CD14-positive monocyte (primary cell): ENCODE results near the gene GCA. TPM values are rescaled to one million over a fixed set of nuclear protein-coding genes. Genes with fewer than 3 reads are reported as not detected.
A peak's percentile ranks its signal among the peaks of the same experiment; 100 is the strongest.

Experiments
- DNase-seq, 3 donors: peaks; one replicate each; pipeline ENCODE4 v3.0.0-alpha.2; 2011 to 2022
- H2AFZ ChIP-seq: 2 replicates; pipeline ENCODE4 v1.6.0; 2012; ENCODE audit warnings: mild to moderate bottlenecking, low read depth, low read length, inconsistent platforms; ENCODE audit not compliant: insufficient read depth, poor library complexity, severe bottlenecking
- H3K27ac ChIP-seq, 2 donors: 1 replicate in 1 of 2; 2 replicates in 1 of 2; pipeline ENCODE4 v1.5.1; 2012 to 2013; ENCODE audit warnings: low read length in 2 of 2, control low read depth in 1 of 2, inconsistent platforms in 1 of 2, low read depth in 1 of 2, mild to moderate bottlenecking in 1 of 2
- H3K27me3 ChIP-seq, 2 donors: one replicate each; pipeline versions ENCODE4 v1.6.0 to v1.6.1; 2011 to 2013; ENCODE audit warnings: low read length in 2 of 2; ENCODE audit not compliant: control insufficient read depth in 2 of 2, insufficient read depth in 2 of 2
- H3K36me3 ChIP-seq, 2 donors: replicated peaks in 1 of 2; 1 replicate in 1 of 2; 2 replicates in 1 of 2; pipeline versions ENCODE4 v1.5.1 to v1.6.1; 2012 to 2013; ENCODE audit warnings: low read length in 2 of 2, control low read depth in 1 of 2, inconsistent platforms in 1 of 2, mild to moderate bottlenecking in 1 of 2; ENCODE audit not compliant: insufficient read depth in 2 of 2, control insufficient read depth in 1 of 2
- H3K4me1 ChIP-seq, 2 donors: 1 replicate in 1 of 2; 2 replicates in 1 of 2; pipeline versions ENCODE4 v1.5.1 to v1.6.1; 2012 to 2013; ENCODE audit warnings: low read length in 2 of 2, control low read depth in 1 of 2, inconsistent platforms in 1 of 2, mild to moderate bottlenecking in 1 of 2, moderate library complexity in 1 of 2; ENCODE audit not compliant: insufficient read depth in 2 of 2, control insufficient read depth in 1 of 2
- H3K4me2 ChIP-seq: replicated peaks from 2 replicates; pipeline ENCODE3; 2012; ENCODE audit warnings: low read length, moderate library complexity, mild to moderate bottlenecking; ENCODE audit not compliant: poor library complexity, severe bottlenecking; ENCODE audit errors: extremely low read depth
- H3K4me3 ChIP-seq, 3 experiments: fragments of 200-600 bp in 1 of 3; sonication (generic) in 1 of 3; replicated peaks in 1 of 3; 1 replicate in 2 of 3; 2 replicates in 1 of 3; pipeline ENCODE4 v1.5.1; 2011 to 2013; ENCODE audit warnings: low read length in 3 of 3, mild to moderate bottlenecking in 3 of 3, control low read depth in 2 of 3, low read depth in 2 of 3, inconsistent platforms in 1 of 3, moderate library complexity in 1 of 3
- H3K79me2 ChIP-seq: 2 replicates; pipeline ENCODE4 v1.6.0; 2012; ENCODE audit warnings: mild to moderate bottlenecking, control low read depth, inconsistent platforms, low read length, moderate library complexity; ENCODE audit not compliant: insufficient read depth
- H3K9ac ChIP-seq: 2 replicates; pipeline ENCODE4 v1.6.0; 2017; ENCODE audit warnings: low read length, mild to moderate bottlenecking; ENCODE audit not compliant: insufficient read depth, poor library complexity, severe bottlenecking
- H3K9me3 ChIP-seq, 2 donors: replicated peaks in 1 of 2; 1 replicate in 1 of 2; 2 replicates in 1 of 2; pipeline versions ENCODE4 v1.5.1 to v1.6.1; 2012 to 2013; ENCODE audit warnings: low read length in 2 of 2, control low read depth in 1 of 2; ENCODE audit not compliant: control insufficient read depth in 1 of 2, insufficient read depth in 1 of 2
- H4K20me1 ChIP-seq: 2 replicates; pipeline ENCODE4 v1.6.0; 2012; ENCODE audit warnings: mild to moderate bottlenecking, low read length, control low read depth, moderate library complexity; ENCODE audit not compliant: insufficient read depth
- H3K27ac Mint-ChIP-seq, 7 donors: one replicate each; pipeline ENCODE4 v1.8.0; 2020; ENCODE audit warnings: mild to moderate bottlenecking in 7 of 7, mixed read lengths in 7 of 7, moderate library complexity in 6 of 7, inconsistent platforms in 2 of 7
- H3K27me3 Mint-ChIP-seq, 3 donors: one replicate each; pipeline ENCODE4 v1.8.0; 2021 to 2022; ENCODE audit warnings: low read depth in 3 of 3, mild to moderate bottlenecking in 3 of 3, mixed read lengths in 3 of 3, moderate library complexity in 3 of 3, inconsistent platforms in 1 of 3
- H3K36me3 Mint-ChIP-seq, 2 donors: one replicate each; pipeline ENCODE4 v1.8.0; 2020; ENCODE audit warnings: mixed read lengths in 2 of 2, inconsistent platforms in 1 of 2, mild to moderate bottlenecking in 1 of 2
- H3K4me1 Mint-ChIP-seq: one replicate; pipeline ENCODE4 v1.8.0; 2020; ENCODE audit warnings: mild to moderate bottlenecking, mixed read lengths
- H3K4me3 Mint-ChIP-seq, 2 donors: one replicate each; pipeline ENCODE4 v1.8.0; 2020; ENCODE audit warnings: mild to moderate bottlenecking in 2 of 2, mixed read lengths in 2 of 2, moderate library complexity in 1 of 2
- H3K9me3 Mint-ChIP-seq, 7 donors: one replicate each; pipeline ENCODE4 v1.8.0; 2020 to 2022; ENCODE audit warnings: mixed read lengths in 7 of 7, mild to moderate bottlenecking in 6 of 7, moderate library complexity in 6 of 7, inconsistent platforms in 2 of 7
- CTCF ChIP-seq: fragments of 200-600 bp; IDR thresholded peaks from one replicate; pipeline ENCODE4 v1.8.0; 2022; ENCODE audit warnings: antibody characterized with exemption, mild to moderate bottlenecking
- WGBS: methylation state at CpG from one replicate; pipeline ENCODE4 v1.1.5; 2013; ENCODE audit warnings: missing lambda C conversion rate; ENCODE audit not compliant: insufficient coverage; 5-methylcytosine and 5-hydroxymethylcytosine counted together
- intact Hi-C, 2 donors: fragments of 100-400 bp; cut with micrococcal nuclease; formaldehyde crosslinking; loops; one replicate each; pipeline versions ENCODE4 v1.15.0 to v1.15.1; 2023
- polyA plus RNA-seq, 3 donors: library from polyadenylated mRNA; depleted of rRNA in 1 of 3; unstranded in 2 of 3; stranded (reverse) in 1 of 3; fragments of 300-500 nt in 2 of 3; fragments of >200 nt in 1 of 3; fragmentation: Illumina TruSeq in 2 of 3; gene quantifications; 1 replicate in 2 of 3; 2 replicates in 1 of 3; pipeline ENCODE4 v1.2.3, GENCODE V29; 2012 to 2021

Gene GCA
- polyA plus RNA-seq, 3 donors = 129 to 441 (median 400) TPM

- Histone ChIP-seq H3K9me3 (no peaks in the 10 kb centered on the region), H3K27ac (peak overlapping the region; percentile 85 to 91), H3K4me3 (peak overlapping the region; percentile 72 to 99 (median 86)), H3K4me2 (peak overlapping the region; percentile 82), H3K27me3 (no peaks in the 10 kb centered on the region), H3K9ac (peak overlapping the region; percentile 84), H2AFZ (peak overlapping the region; percentile 91), H3K36me3 (peaks cover 7 to 9% of the 10 kb centered on the region in 2 donors), H3K79me2 (peaks cover 80% of the 10 kb centered on the region), H3K4me1 (peaks cover 58 to 83% of the 10 kb centered on the region in 2 donors), H4K20me1 (peaks cover 23% of the 10 kb centered on the region)
- WGBS = 45% methylated on average over 4 of the region's 4 CpGs
- peak overlapping the region; percentile 89 to 99 (median 97) for H3K27ac Mint-ChIP-seq
- no peak for DNase-seq
- no peaks in the 10 kb centered on the region for H3K9me3 Mint-ChIP-seq
- H3K36me3 Mint-ChIP-seq = peaks cover 6 to 10% of the 10 kb centered on the region in 2 donors
- no peak for TF ChIP-seq CTCF
- no peaks in the 10 kb centered on the region for H3K27me3 Mint-ChIP-seq
- H3K4me3 Mint-ChIP-seq = peak overlapping the region; percentile 92 to 94
- H3K4me1 Mint-ChIP-seq = peaks cover 68% of the 10 kb centered on the region
- intact Hi-C loops = no loop called here
Measured at GRCh38 chr2:162343492-162343823, 474 bp upstream of the GCA start.

GRCh38 chr2:162344617-162344950 is 652 bp downstream of the GCA start:
- peaks cover 53 to 71% of the 10 kb centered on the region in 2 donors for H3K4me1 ChIP-seq
- H3K4me3 ChIP-seq = peak overlapping the region; percentile 72 to 99 (median 86)
- no peaks in the 10 kb centered on the region for H3K27me3 Mint-ChIP-seq
- peak in 1 of 3 donors; percentile 75 for DNase-seq
- H3K4me3 Mint-ChIP-seq = peak overlapping the region; percentile 92 to 94
- peaks cover 67% of the 10 kb centered on the region for H3K4me1 Mint-ChIP-seq
- H2AFZ ChIP-seq = peak overlapping the region; percentile 91
- peak overlapping the region; percentile 85 to 91 for H3K27ac ChIP-seq
- H3K27ac Mint-ChIP-seq = peak overlapping the region; percentile 89 to 99 (median 97)
- H3K9me3 Mint-ChIP-seq = no peaks in the 10 kb centered on the region
- H4K20me1 ChIP-seq = peaks cover 35% of the 10 kb centered on the region
- intact Hi-C loops = no loop called here
- TF ChIP-seq CTCF = no peak
- H3K79me2 ChIP-seq = peaks cover 80% of the 10 kb centered on the region
- no CpG with 5 or more reads among the region's 8 CpGs for WGBS
- peaks cover 15 to 18% of the 10 kb centered on the region in 2 donors for H3K36me3 ChIP-seq
- peak overlapping the region; percentile 84 for H3K9ac ChIP-seq
- H3K27me3 ChIP-seq = no peaks in the 10 kb centered on the region
- H3K36me3 Mint-ChIP-seq = peaks cover 13 to 18% of the 10 kb centered on the region in 2 donors
- H3K9me3 ChIP-seq = no peaks in the 10 kb centered on the region
- H3K4me2 ChIP-seq = peak overlapping the region; percentile 82
